ENCODE measurements around the gene SNAP91.
"Not testable (repeated sequence)": the region's sequence is repeated elsewhere in the genome, so short reads cannot be mapped to it uniquely, and the experiment has no call there.

Gene SNAP91, protein sequence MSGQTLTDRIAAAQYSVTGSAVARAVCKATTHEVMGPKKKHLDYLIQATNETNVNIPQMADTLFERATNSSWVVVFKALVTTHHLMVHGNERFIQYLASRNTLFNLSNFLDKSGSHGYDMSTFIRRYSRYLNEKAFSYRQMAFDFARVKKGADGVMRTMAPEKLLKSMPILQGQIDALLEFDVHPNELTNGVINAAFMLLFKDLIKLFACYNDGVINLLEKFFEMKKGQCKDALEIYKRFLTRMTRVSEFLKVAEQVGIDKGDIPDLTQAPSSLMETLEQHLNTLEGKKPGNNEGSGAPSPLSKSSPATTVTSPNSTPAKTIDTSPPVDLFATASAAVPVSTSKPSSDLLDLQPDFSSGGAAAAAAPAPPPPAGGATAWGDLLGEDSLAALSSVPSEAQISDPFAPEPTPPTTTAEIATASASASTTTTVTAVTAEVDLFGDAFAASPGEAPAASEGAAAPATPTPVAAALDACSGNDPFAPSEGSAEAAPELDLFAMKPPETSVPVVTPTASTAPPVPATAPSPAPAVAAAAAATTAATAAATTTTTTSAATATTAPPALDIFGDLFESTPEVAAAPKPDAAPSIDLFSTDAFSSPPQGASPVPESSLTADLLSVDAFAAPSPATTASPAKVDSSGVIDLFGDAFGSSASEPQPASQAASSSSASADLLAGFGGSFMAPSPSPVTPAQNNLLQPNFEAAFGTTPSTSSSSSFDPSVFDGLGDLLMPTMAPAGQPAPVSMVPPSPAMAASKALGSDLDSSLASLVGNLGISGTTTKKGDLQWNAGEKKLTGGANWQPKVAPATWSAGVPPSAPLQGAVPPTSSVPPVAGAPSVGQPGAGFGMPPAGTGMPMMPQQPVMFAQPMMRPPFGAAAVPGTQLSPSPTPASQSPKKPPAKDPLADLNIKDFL

DNA sequence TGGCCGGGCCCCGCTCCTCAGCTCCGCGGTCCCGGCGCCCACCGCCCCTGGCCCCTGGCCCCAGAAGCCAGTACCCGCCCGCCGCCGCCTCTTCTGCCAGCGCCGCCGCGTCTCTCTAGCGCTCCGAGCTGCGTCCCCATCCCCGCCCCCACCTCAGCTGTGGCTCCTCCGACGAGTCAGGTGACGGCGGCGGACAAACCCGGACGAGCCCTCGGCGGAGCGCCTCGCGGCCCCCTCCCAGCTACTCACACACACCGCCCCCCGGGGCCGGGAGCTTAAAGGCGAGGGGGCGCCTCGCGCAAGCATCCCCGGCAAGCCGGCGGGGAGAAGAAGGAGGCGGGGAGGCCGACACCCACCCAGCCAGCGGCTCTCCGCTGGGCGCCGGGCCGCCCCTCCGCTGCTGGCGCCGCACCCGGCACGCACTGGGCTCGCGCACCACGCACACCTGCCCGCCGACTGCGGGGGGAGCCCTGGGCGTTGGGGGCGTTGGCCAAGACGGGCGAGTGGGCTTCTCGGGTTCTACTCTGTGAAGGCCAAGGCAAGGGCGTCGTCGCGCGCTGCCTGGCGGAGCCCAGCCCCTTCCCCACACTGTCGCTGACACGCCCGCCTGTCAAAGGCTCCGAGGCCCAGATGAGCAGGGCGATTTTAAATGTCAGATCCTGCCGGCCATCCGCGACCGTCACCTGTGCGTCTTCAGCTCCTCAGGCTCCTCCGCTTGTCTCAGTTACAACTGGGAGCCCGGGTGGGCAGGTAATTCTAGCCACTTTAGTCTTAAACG, at the start of gene SNAP91:
SNAP91 (minus strand) TSS at position 132 of the 778 bp plus-strand sequence. CDS start 1,174 bp downstream, outside the sequence.
- Mint-ChIP-seq H3K27ac (no peak within 1 kb of the TSS), H3K4me1 (ENCODE audit: low read depth) (peaks cover 9% of the 10 kb centered on the region), H3K27me3 (peaks cover 48% of the 10 kb centered on the region), H3K9me3 (peaks cover 16% of the 10 kb centered on the region), H3K4me3 (no peak within 1 kb of the TSS), H3K36me3 (ENCODE audit: low read depth) (no peaks in the 10 kb centered on the region)
- intact Hi-C loops (cut with micrococcal nuclease), result no loop called here

DNA sequence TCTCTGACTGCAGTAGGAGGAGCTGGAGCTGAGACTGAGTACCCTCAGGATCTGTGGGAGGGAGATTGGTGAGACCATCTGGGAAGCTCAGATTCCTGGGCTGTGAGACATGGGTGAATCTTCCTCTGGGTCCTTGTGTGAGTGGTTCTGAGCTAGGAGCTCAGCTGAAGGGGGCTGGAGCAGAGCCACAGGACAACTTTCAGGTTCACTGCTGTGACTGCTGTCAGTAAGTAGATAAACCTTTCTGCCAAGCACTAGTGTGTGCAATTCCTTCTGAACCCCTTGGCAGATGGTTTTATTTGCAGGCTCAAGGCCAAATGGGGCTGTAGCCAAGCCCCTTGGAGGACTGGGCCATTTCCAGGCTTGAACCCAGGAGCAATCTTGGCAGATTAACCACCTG, 49.6 kb upstream of the SNAP91 start:
- H3K36me3 Mint-ChIP-seq (ENCODE audit: low read depth), result no peaks in the 10 kb centered on the region
- H3K27me3 Mint-ChIP-seq, result no peaks in the 10 kb centered on the region
- H3K4me3 Mint-ChIP-seq, result no peak overlapping the region
- H3K9me3 Mint-ChIP-seq, result peaks cover 45% of the 10 kb centered on the region
- intact Hi-C loops (cut with micrococcal nuclease), result no loop called here
- H3K4me1 Mint-ChIP-seq (ENCODE audit: low read depth), result no peaks in the 10 kb centered on the region
- no peak overlapping the region for H3K27ac Mint-ChIP-seq

DNA sequence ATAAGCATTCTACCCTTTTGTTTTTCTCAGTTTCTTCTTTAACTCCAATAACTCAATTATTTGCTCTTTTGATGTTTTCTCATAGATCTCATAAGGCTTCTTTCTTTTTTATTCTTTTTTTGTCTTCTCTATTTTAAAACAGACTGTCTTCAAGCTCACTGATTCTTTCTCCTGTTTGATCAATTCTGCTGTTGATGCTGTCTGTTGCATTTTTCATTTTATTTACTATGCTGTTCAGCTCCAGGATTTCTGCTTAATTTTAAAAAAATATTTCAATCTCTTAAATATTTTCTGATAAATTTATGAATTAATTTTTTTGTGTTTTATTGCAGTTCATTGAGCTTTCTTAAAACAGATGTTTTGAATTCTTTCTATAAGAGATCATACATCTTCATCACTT, 48.1 kb upstream of the SNAP91 start:
- H3K27ac Mint-ChIP-seq, result no peak overlapping the region
- no peak overlapping the region for H3K4me3 Mint-ChIP-seq
- intact Hi-C loops (cut with micrococcal nuclease), result no loop called here
- no peaks in the 10 kb centered on the region for H3K4me1 Mint-ChIP-seq (ENCODE audit: low read depth)
- H3K27me3 Mint-ChIP-seq, result no peaks in the 10 kb centered on the region
- no peaks in the 10 kb centered on the region for H3K36me3 Mint-ChIP-seq (ENCODE audit: low read depth)
- peaks cover 47% of the 10 kb centered on the region for H3K9me3 Mint-ChIP-seq

DNA sequence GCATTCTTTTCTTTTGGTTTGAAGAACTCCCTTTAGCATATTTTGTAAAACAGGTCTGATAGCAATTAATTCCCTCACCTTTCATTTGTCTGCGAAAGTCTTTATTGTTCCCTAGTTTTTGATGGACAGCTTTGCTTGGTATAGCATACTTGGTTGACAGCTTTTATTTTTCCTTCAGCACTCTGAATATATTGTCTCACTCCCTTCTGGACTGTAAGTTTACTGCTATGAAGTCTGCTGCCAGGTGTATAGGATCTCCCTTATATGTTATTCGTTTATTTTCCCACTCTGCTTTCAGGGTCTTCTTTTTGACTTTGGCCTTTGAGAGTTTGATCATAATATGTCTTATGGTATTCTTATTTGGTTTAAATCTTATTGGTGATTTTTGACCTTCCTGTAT, 47.7 kb upstream of the SNAP91 start:
- H3K9me3 Mint-ChIP-seq, result peaks cover 47% of the 10 kb centered on the region
- H3K36me3 Mint-ChIP-seq (ENCODE audit: low read depth), result no peaks in the 10 kb centered on the region
- intact Hi-C loops (cut with micrococcal nuclease), result no loop called here
- H3K27ac Mint-ChIP-seq, result no peak overlapping the region
- H3K4me3 Mint-ChIP-seq, result no peak overlapping the region
- no peaks in the 10 kb centered on the region for H3K27me3 Mint-ChIP-seq
- no peaks in the 10 kb centered on the region for H3K4me1 Mint-ChIP-seq (ENCODE audit: low read depth)

DNA sequence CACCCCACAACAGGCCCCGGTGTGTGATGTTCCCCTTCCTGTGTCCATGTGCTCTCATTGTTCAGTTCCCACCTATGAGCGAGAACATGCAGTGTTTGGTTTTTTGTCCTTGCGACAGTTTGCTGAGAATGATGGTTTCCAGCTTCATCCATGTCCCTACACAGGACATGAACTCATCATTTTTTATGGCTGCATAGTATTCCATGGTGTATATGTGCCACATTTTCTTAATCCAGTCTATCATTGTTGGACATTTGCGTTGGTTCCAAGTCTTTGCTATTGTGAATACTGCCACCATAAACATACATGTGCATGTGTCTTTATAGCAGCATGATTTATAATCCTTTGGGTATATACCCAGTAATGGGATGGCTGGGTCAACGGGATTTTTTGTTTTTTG, 43.5 kb upstream of the SNAP91 start:
- H3K36me3 Mint-ChIP-seq (ENCODE audit: low read depth); H3K4me3 Mint-ChIP-seq; H3K27me3 Mint-ChIP-seq; H3K4me1 Mint-ChIP-seq (ENCODE audit: low read depth); intact Hi-C loops (cut with micrococcal nuclease); H3K27ac Mint-ChIP-seq: not testable (repeated sequence)
- peaks cover 38% of the 10 kb centered on the region for H3K9me3 Mint-ChIP-seq

DNA sequence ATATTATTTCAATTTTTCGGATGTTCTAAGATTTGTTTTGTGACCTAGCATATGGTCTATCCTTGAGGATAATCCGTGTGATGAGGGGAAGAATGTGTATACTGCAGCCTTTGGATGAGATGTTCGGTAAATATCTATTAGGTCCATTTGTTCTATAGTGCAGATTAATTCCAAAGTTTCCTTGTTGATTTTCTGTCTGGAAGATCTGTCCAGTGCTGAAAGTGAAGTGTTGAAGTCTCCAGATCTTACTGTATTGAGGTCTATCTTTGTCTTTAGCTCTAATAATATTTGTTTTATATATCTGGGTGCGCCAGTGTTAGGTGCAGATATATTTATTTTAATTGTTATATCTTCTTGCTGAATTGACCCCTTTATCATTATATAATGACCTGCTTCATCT, 32.2 kb upstream of the SNAP91 start:
- Mint-ChIP-seq H3K9me3 (peaks cover 28% of the 10 kb centered on the region), H3K4me1 (ENCODE audit: low read depth) (no peaks in the 10 kb centered on the region), H3K4me3 (no peak overlapping the region), H3K36me3 (ENCODE audit: low read depth) (no peaks in the 10 kb centered on the region), H3K27ac (no peak overlapping the region), H3K27me3 (no peaks in the 10 kb centered on the region)
- intact Hi-C loops (cut with micrococcal nuclease), result no loop called here

DNA sequence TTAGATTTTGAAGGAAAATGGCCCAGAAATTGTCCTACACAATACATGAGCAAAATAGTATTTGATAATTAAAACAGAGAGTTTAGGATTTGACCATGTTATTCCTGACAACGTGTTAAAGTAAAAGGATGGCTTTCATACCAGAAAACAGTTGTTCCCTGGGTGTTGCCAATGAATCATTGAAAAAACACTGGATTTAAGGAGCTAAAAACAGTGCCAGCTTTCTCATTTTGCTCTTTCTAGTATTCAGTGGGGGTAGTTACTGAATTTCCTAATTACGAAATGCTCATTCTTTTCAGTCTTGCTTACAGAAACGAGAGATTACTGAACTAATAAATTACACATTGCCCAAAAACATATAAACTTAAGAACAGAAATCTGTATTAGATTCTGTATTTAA, 26.6 kb upstream of the SNAP91 start:
- no peaks in the 10 kb centered on the region for H3K27me3 Mint-ChIP-seq
- intact Hi-C loops (cut with micrococcal nuclease), result no loop called here
- H3K27ac Mint-ChIP-seq, result no peak overlapping the region
- H3K4me3 Mint-ChIP-seq, result no peak overlapping the region
- H3K9me3 Mint-ChIP-seq, result peaks cover 10% of the 10 kb centered on the region
- no peaks in the 10 kb centered on the region for H3K36me3 Mint-ChIP-seq (ENCODE audit: low read depth)
- H3K4me1 Mint-ChIP-seq (ENCODE audit: low read depth), result no peaks in the 10 kb centered on the region

DNA sequence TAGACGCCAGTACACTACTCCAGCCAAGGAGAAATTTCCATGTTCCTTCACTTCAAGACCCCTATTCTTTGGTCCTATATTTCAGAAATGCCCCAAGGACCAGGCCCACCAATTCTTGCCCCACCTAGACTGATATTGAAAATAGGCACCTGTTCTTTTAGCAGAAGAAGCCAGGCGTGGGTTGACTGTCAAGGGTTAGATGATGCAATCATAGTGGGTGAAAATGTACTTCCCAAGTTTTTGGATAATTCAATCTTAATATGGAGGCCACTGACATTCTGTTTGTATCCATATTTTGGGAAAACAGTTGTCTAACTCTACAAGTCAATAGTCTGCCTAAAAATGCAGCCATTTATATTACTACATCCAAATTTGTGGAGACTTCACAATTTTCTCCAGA, 21.0 kb upstream of the SNAP91 start:
- H3K4me1 Mint-ChIP-seq (ENCODE audit: low read depth), result no peaks in the 10 kb centered on the region
- no peak overlapping the region for H3K4me3 Mint-ChIP-seq
- H3K36me3 Mint-ChIP-seq (ENCODE audit: low read depth), result no peaks in the 10 kb centered on the region
- H3K27me3 Mint-ChIP-seq, result no peaks in the 10 kb centered on the region
- no peak overlapping the region for H3K27ac Mint-ChIP-seq
- H3K9me3 Mint-ChIP-seq, result no peaks in the 10 kb centered on the region
- intact Hi-C loops (cut with micrococcal nuclease), result no loop called here

DNA sequence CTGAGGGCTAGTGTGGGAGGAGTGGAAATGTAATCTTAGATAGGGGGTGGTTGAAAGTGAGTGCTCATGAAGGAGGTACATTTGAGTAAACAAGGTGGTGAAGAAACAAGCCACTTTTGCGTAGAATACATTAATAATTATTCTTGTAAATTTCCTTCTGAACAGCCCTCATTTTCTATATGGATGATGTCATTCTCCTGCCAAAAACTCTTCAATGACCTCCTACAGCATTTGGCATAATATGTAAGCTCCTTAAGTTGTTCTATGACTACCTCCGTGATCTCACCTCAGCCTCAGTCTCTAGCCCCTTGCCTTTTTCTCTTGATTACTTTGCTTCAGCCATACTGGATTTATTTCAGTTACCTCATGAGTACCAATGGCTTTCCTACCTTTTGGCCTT, 14.0 kb upstream of the SNAP91 start:
- H3K27ac Mint-ChIP-seq, result no peak overlapping the region
- no peaks in the 10 kb centered on the region for H3K9me3 Mint-ChIP-seq
- no peaks in the 10 kb centered on the region for H3K36me3 Mint-ChIP-seq (ENCODE audit: low read depth)
- H3K4me3 Mint-ChIP-seq, result no peak overlapping the region
- intact Hi-C loops (cut with micrococcal nuclease), result no loop called here
- no peaks in the 10 kb centered on the region for H3K4me1 Mint-ChIP-seq (ENCODE audit: low read depth)
- H3K27me3 Mint-ChIP-seq, result no peaks in the 10 kb centered on the region

DNA sequence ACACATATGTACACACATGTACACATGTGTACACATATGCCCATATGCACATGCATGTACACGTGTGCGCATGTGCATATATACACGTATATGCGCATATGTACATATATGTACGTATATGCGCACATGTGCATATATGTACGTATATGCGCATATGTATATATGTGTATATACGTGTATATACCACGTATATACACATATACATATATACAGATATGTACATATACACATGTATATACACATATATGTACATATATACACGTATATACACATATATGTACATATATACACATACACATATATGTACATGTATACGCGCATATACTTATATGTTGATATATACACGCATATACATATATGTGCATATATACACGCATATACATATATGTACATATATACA, 8.9 kb upstream of the SNAP91 start:
- no peaks in the 10 kb centered on the region for H3K27me3 Mint-ChIP-seq
- H3K27ac Mint-ChIP-seq, result no peak overlapping the region
- H3K4me1 Mint-ChIP-seq (ENCODE audit: low read depth), result no peaks in the 10 kb centered on the region
- H3K9me3 Mint-ChIP-seq, result no peaks in the 10 kb centered on the region
- H3K4me3 Mint-ChIP-seq, result no peak overlapping the region
- intact Hi-C loops (cut with micrococcal nuclease), result no loop called here
- no peaks in the 10 kb centered on the region for H3K36me3 Mint-ChIP-seq (ENCODE audit: low read depth)

DNA sequence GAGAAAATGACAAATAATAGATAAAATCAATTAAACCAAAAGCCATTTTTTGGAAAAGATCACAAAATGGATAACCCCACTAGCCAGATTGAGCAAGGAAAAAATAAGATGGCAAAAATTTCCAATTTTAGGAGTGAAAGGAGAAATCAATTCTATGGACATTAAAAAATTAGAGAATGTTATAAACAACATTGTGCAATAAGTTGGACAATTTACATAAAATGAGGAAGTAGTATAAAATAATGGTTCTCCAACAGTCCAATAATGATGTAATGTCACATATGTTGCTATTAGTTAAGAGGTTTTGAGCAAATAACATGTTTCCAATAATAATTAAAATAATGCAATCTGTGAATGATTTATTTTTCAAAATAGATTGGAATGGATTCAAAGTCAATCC, 3.1 kb upstream of the SNAP91 start:
- peaks cover 16% of the 10 kb centered on the region for H3K9me3 Mint-ChIP-seq

DNA sequence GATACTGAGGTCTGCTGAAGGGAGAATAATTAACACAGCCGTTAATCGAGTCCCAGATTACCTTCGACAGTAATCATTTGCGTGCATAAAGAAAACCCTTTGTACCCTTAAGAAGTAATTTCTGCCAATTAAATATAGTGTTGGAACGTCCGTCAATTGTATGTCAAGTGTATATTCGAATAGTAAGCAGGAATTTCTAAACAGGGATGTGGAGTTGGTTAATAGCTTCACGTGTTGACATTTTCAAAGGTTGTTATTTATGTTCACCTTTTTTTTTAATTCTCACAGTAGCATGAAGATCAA, 798 bp upstream of the SNAP91 start:
- Mint-ChIP-seq H3K27me3 (peaks cover 47% of the 10 kb centered on the region), H3K36me3 (ENCODE audit: low read depth) (no peaks in the 10 kb centered on the region), H3K4me3 (no peak overlapping the region), H3K27ac (no peak overlapping the region), H3K4me1 (ENCODE audit: low read depth) (peaks cover 9% of the 10 kb centered on the region), H3K9me3 (peaks cover 16% of the 10 kb centered on the region)
- intact Hi-C loops (cut with micrococcal nuclease), result no loop called here

More for the DNA sequence above, 3.1 kb upstream of the SNAP91 start:
- H3K4me1 Mint-ChIP-seq (ENCODE audit: low read depth), result peaks cover 9% of the 10 kb centered on the region
- H3K4me3 Mint-ChIP-seq, result no peak overlapping the region
- H3K27ac Mint-ChIP-seq, result no peak overlapping the region
- H3K27me3 Mint-ChIP-seq, result peaks cover 33% of the 10 kb centered on the region
- intact Hi-C loops (cut with micrococcal nuclease), result no loop called here
- no peaks in the 10 kb centered on the region for H3K36me3 Mint-ChIP-seq (ENCODE audit: low read depth)

DNA sequence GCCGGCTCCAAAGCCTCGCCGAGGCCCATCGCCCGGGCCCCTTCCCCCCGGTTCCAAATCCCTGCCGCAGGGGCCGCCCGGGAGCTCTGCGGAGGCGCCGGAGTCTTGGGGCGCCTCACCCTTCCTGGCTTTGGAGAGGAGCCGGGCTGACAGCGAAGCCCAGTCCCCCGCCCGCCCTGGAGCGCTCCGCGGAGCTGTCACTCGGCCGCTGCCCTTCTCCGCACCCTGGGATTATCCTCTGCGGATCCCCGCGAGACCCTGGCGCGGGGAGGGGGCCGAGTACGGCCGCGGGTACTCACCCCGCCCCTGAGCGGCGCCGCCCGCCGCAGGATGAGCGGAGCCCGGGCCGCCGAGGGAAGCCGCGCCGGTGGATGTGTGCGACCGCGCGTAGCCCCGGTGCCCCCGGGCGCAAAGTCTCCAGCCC, 343 bp downstream of the SNAP91 start:
- no peak overlapping the region for H3K27ac Mint-ChIP-seq
- H3K9me3 Mint-ChIP-seq, result peaks cover 16% of the 10 kb centered on the region
- intact Hi-C loops (cut with micrococcal nuclease), result no loop called here
- peaks cover 9% of the 10 kb centered on the region for H3K4me1 Mint-ChIP-seq (ENCODE audit: low read depth)
- no peak overlapping the region for H3K4me3 Mint-ChIP-seq
- no peaks in the 10 kb centered on the region for H3K36me3 Mint-ChIP-seq (ENCODE audit: low read depth)
- peaks cover 48% of the 10 kb centered on the region for H3K27me3 Mint-ChIP-seq
